GM19035 (cell line): ENCODE data around the gene CAMSAP2.

Experiments used
- ATAC-seq: cut with Tn5 transposase; IDR thresholded peaks from one replicate; pipeline ENCODE4 v1.9.1; 2021; ENCODE audit not compliant: unreplicated experiment

Gene CAMSAP2

DNA sequence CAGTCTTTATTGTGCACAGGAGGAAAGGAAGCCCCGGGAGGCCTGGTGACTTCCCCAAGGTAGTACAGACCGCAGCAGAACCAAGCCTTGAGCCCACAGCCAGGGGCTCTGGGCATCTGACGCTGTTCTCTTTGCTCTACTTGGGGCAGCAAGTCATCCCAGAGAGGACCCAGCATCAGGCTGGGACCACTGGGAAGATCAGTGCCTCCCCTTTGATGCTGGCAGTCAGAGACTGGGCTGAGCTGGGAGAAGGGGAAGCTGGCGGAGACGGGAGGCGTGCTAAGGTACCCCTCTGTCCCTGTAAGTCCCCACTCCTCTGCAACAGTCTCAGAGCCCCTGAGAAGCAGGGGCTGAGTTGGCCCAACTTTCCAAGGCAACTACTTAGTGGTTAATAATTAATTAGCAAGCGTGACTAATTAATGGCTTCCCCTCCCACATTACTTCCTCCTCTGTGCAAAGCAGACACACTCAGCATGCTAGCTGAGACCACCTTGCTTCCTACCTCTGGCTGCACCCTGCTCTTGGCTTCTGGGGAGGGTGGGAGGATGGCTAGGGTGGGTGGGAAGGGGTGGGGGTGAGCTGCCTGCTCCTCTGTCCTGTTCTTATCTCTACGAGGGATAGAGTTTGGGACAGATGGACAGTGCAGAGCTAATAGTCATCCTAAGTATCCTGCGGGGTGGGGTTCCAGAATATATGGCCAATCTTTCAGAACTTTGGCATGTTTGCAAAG, 157.3 kb downstream of the CAMSAP2 start:
- ATAC-seq = no peak

- ATAC-seq = no peak
These were observed 158.0 kb downstream of the CAMSAP2 start for GRCh38 chr1:200896531-200897196.

GRCh38 chr1:200897259-200897658, 158.6 kb downstream of the CAMSAP2 start:
- ATAC-seq = no peak

- no peak for ATAC-seq
These were observed 160.3 kb downstream of the CAMSAP2 start for GRCh38 chr1:200899015-200899386.

DNA sequence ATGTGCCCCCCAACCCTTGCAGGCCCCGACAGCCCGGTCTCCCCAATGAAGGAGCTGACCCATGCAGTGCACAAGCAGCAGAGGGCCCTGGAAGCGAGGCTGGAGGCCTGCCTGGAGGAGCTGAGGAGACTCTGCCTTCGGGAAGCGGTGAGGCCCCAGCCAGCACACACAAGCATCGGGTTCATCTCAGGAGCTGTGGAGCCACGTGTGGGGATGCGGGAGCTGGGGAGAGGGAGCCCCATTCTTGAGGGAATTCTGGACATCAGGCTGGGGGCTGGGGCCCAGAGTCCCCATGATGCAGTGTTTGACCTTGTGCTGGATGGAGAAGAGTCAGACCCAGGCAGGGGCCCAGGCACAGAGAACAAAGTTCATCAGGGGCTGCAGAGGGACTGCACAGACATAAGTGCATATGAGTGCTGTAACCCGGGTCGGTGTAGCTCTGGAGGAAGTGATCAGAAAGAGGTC, 160.8 kb downstream of the CAMSAP2 start:
- ATAC-seq = no peak

- ATAC-seq = no peak
These were observed 161.5 kb downstream of the CAMSAP2 start for GRCh38 chr1:200899954-200900867.

- no peak for ATAC-seq
These were observed 162.2 kb downstream of the CAMSAP2 start for GRCh38 chr1:200900877-200901276.

- no peak for ATAC-seq
These were observed 162.7 kb downstream of the CAMSAP2 start for GRCh38 chr1:200901350-200901749.

DNA sequence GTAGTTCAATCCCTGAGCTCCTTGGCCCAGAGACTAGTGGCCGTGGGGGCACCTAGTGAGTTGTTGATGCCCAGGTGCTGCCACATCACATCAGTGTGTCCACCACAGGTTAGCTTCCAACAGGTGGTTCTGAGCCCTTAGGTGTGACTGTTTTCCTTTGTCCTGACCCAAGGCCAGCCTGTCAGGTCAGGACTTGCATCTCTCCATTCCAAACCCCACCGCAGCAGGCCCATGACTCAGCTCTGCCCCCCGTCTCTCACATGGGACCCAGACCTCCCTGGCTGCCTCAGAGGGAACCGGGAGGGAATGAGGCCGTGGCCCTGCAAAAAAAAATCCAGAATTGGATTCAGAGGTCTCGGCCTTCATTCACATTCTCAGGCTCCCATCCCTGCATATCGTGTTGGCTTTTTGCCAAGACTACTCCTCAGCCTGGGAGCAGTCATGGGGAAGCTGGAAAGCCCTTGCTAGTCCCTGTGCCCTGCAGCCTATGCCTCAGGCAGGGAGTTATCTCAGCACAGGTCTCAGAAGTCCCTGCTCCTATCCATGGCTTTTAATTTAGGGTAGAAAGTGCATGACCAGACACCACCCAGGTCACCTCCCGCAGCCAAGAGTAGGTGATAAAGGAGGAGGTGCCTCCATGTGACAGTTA, 163.2 kb downstream of the CAMSAP2 start:
- ATAC-seq = no peak

DNA sequence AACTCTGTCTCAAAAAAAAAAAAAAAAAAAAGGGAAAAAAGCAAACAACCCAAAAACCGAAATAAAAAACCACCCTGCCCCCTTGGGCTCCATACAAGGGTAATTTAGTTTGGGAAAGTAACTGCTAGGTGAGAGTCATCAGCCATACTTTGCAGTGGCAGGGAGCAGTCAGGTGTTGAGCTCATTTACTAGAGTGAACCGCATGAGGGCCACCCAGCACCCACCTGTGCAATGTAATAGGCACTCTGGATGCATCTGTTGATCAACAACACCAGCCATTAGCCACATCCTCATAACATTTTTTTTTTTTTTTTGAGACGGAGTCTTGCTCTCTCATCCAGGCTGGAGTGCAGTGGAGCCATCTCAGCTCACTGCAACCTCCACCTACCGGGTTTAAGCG, 165.1 kb downstream of the CAMSAP2 start:
- no peak for ATAC-seq

- ATAC-seq = no peak
These were observed 166.1 kb downstream of the CAMSAP2 start for GRCh38 chr1:200904772-200905171.

DNA sequence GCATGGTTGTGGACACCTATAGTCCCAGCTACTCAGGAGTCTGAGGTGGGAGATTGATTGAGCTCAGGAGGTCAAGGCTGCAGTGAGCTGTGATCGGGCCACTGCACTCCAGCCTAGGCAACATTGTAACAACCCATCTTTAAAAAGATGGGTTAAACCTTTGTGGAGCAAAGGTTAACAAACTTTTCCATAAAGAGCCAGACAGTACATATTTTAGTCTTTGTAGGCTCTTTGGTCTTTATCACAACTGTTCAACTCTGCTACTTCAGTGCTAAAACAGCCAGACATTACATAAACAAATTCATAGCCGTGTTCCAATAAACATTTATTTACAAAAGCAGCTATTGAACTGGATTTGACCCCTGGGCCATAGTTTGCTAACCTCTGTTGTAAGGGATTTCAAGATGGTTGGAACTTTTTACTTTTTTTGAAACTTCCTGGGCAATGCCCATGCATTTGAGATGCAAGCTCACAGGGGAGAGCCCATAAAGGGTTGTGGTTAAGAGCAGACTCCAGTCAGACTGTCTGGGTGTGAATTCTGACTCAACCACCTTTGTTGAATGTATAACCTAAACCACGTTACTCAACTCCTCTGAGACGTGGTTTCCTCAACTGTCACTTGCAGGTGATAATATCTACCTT, 166.8 kb downstream of the CAMSAP2 start:
- ATAC-seq = peak; percentile 57

- ATAC-seq = no peak
These were observed 167.8 kb downstream of the CAMSAP2 start for GRCh38 chr1:200906491-200906890.

- peak; percentile 39 for ATAC-seq
These were observed 169.0 kb downstream of the CAMSAP2 start for GRCh38 chr1:200907611-200908097.

DNA sequence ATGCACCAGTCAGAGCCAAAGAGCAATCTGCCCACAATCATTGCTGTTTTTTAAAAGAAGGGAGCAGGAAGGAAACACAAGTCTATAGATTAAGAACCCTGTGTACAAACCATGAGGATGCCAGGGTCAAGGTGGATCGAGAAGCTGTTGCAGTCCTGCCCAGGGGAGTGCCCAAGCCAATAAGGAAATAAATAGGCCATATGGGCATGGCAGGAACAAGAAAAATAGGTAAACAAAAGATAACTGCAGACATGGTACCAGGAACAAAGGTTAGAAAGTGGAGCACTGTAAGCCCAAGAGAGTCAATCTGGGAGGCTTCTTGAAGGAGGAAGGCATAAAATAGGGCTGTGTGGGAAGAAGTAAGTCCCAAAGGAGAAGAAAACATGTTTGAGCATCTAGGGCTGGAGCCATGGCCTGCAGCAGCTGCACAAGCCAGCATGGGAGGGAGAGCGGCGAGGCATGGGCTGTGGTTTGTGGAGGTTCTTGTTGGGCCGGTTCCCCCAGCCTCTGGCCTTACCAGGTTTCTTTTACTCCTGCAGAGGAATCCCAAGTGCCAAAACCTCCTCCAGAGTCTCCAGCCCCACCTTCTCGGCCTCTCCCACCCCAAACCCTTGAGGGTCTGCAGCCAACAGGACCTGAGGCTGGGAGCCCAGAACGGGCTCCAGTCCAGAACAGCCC, 169.6 kb downstream of the CAMSAP2 start:
- ATAC-seq = no peak

DNA sequence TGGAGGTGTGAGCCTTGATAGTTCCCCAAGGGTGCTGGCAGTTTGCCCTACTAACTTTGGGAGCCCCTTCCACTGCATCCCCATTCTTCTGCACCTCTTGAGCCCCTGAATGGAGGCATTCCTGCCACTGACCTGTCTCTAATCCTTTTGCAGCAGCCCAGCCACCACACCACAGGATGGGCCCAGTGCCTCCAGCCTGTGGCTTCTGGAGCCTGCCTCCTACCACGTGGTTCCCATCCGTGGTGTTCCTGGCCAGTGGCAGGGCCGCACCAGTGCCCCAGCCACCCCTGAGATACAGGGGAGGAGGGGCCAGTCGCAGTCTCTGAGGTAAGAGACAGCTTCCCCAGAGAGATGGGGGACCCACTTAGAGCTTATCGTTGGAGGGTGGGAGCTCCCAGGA, 170.4 kb downstream of the CAMSAP2 start:
- ATAC-seq = no peak

DNA sequence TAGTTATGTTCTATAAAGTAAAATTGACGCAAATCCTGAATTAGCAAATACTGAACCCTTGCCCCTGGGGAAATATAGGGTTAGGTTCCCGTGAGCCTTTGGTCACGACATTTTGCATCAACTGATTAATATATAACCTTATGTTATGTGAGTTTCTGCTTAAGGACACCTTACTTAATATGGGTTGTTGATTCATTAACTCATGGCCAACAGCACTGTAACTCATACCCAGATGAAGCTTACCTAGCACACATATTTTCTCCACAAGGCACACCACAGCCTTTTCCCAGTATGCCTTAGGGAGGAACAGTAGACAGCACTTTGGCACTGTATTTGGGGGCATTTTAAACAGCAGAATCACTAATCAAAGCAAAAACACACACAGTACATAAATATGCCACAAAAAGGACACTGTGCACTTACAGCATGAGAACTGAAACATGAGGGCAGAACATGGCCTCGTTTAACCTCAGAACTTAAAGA, 171.1 kb downstream of the CAMSAP2 start:
- no peak for ATAC-seq
